GM13976 (cell line): ENCODE results near the gene PRKG1.

Source experiments
- DNase-seq: peaks from one replicate; pipeline ENCODE4 v3.0.0; 2012; ENCODE audit warnings: low spot score
- CTCF ChIP-seq: IDR thresholded peaks from 2 replicates; pipeline ENCODE4 v1.5.1; 2012; ENCODE audit warnings: borderline replicate concordance, mild to moderate bottlenecking; ENCODE audit not compliant: insufficient read depth; ENCODE audit errors: extremely low read depth, missing control alignments, control extremely low read depth
- in situ Hi-C: fragments of 300-500 bp; cut with MboI; formaldehyde crosslinking; loops from one replicate; pipeline ENCODE4 v1.12.0; 2022; ENCODE audit warnings: low sequenced_read_pairs, mixed read lengths, inconsistent platforms; ENCODE audit not compliant: unreplicated experiment

Gene PRKG1

GRCh38 chr10:51620131-51620530 is 545.8 kb downstream of the PRKG1 start:
- peak; percentile 5 for DNase-seq
- in situ Hi-C loops, result no loop called here
- TF ChIP-seq CTCF, result no peak

DNA sequence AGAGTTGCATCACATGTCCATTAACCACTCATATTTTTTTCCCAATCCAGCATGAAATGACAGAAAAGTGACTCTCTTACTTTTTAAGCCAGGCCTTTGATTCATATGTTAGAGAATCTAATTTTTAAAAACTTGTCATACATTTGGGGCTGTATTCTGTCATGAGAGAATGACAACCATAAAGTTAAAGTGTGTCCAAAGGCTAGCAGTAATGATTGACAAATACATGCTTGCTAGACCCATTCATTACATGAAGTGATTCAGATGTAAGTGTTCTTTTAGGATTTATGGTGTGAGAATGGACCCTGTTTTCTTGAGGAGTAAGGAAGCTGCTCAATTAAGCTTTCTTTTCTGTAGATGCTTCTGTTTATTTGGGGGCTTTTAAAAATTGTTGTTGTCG is 549.7 kb downstream of the PRKG1 start:
- no peak for TF ChIP-seq CTCF
- DNase-seq, result no peak
- in situ Hi-C loops, result no loop called here

DNA sequence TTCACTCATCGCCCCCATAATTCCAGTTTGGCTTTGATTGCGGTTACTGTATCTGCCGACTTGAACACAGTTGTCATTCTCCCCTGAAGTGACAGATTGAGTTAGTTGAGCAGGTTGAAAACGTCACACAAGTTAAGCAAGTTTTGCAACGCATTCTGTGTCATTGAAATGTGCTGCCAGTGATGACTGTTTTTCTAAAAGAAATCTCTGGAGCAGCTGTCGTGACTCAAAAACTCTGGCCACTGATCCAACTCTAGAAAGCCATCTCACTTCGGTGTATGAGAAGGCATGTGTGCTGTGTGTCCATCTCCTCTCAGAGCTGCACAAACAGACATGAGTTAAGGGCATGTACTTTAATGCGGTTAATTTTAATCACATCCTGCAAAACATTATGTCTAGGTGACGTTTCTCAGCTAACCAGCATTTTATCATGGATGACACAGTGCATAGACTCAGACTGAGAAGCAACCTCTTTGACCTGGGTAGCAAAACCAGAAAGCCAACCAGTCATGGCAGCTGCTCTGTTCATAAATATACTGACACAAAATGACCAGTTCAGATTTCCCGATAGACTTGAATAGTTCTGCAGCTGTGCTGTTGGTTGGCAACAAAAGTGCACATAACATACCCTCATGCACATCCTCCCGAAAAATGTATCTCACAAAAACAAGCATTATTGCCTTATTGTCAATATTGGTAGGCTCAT is 555.8 kb downstream of the PRKG1 start:
- in situ Hi-C loops, result no loop called here
- DNase-seq, result no peak
- TF ChIP-seq CTCF, result no peak

- no peak for TF ChIP-seq CTCF
Observed at GRCh38 chr10:51630640-51631005, 556.3 kb downstream of the PRKG1 start.

GRCh38 chr10:51635436-51635835 is 561.1 kb downstream of the PRKG1 start:
- in situ Hi-C loops, result no loop called here
- DNase-seq, result no peak
- TF ChIP-seq CTCF, result no peak

More at GRCh38 chr10:51630640-51631005, 556.3 kb downstream of the PRKG1 start:
- DNase-seq, result no peak
- in situ Hi-C loops, result no loop called here

- DNase-seq, result no peak
- in situ Hi-C loops, result no loop called here
- no peak for TF ChIP-seq CTCF
Observed at GRCh38 chr10:51638211-51638610, 563.9 kb downstream of the PRKG1 start.
